Hepatocyte (in vitro differentiated cells): Measurements from ENCODE around the gene SAPCD1.

Source experiments
- EZH2 ChIP-seq: fragments of 200-600 bp; sonication (generic); IDR thresholded peaks from 2 replicates; pipeline ENCODE4 v1.6.1; 2016; ENCODE audit warnings: antibody characterized with exemption, mild to moderate bottlenecking, borderline replicate concordance
- TF ChIP-seq, protein P1 (sequence below): fragments of 200-600 bp; sonication (generic); IDR thresholded peaks from 2 replicates; pipeline ENCODE4 v1.5.1; 2016; ENCODE audit warnings: antibody characterized with exemption, mild to moderate bottlenecking; ENCODE audit not compliant: poor library complexity

GRCh38 chr6:31758281-31758680 is 4.2 kb upstream of the SAPCD1 start:
- TF ChIP-seq, protein P1, sequence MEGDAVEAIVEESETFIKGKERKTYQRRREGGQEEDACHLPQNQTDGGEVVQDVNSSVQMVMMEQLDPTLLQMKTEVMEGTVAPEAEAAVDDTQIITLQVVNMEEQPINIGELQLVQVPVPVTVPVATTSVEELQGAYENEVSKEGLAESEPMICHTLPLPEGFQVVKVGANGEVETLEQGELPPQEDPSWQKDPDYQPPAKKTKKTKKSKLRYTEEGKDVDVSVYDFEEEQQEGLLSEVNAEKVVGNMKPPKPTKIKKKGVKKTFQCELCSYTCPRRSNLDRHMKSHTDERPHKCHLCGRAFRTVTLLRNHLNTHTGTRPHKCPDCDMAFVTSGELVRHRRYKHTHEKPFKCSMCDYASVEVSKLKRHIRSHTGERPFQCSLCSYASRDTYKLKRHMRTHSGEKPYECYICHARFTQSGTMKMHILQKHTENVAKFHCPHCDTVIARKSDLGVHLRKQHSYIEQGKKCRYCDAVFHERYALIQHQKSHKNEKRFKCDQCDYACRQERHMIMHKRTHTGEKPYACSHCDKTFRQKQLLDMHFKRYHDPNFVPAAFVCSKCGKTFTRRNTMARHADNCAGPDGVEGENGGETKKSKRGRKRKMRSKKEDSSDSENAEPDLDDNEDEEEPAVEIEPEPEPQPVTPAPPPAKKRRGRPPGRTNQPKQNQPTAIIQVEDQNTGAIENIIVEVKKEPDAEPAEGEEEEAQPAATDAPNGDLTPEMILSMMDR: no peak
- no peak for TF ChIP-seq EZH2
